IPS-NIHi11 (cell line): ENCODE results near the gene PCP2.
A peak's percentile ranks its signal among the peaks of the same experiment; 100 is the strongest.

Source experiments
- DNase-seq: peaks from one replicate; pipeline ENCODE4 v3.0.0; 2012; ENCODE audit warnings: mixed read lengths, low spot score

The PCP2 gene

GRCh38 chr19:7661744-7662538 lies 28.4 kb upstream of the PCP2 start:
- DNase-seq = no peak

DNA sequence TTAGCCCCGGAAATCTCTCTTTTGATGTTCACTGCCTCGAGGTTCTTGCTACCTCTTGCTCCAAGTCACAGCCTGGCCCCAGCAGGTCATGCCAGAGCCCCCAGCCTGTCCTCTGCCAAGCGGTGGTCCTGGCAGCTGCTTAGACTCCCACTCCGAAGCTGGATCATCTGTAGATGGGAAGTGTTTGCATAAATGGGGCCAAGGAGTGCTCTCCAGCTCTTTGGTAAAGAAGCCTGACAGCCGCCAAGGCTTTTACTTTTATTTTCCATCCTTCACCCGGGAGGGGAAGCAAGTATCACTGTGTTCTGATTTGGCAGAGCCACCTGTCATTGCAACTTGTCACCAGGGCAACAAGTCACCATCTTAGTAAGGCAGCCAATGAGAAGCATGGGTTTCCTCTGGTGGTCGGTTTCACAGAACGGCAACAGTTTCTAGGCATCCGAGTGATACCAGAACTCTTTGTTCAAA lies 24.7 kb upstream of the PCP2 start:
- peak; percentile 64 for DNase-seq

GRCh38 chr19:7657131-7657751 lies 23.7 kb upstream of the PCP2 start:
- DNase-seq = no peak

- no peak for DNase-seq
Observed at GRCh38 chr19:7655581-7655980, 22.1 kb upstream of the PCP2 start.

DNA sequence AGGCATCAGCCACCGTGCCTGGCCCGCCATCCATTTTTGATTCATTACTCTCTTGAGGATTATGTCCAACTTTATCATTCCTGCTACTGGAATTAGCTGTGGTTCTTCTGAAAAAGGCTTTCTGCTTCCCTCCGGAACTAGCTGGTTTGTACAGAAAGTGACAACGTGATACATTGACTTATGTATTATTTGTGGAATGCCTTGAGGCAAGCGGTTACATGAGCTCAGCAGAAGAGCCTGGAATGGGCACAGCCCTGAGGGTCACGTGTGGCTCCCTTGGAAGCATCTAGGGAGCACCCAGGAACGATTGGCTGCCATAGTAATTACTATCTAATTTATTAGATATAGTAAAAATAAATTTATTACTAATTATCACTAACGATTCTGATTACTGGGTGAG lies 20.9 kb upstream of the PCP2 start:
- DNase-seq = no peak

DNA sequence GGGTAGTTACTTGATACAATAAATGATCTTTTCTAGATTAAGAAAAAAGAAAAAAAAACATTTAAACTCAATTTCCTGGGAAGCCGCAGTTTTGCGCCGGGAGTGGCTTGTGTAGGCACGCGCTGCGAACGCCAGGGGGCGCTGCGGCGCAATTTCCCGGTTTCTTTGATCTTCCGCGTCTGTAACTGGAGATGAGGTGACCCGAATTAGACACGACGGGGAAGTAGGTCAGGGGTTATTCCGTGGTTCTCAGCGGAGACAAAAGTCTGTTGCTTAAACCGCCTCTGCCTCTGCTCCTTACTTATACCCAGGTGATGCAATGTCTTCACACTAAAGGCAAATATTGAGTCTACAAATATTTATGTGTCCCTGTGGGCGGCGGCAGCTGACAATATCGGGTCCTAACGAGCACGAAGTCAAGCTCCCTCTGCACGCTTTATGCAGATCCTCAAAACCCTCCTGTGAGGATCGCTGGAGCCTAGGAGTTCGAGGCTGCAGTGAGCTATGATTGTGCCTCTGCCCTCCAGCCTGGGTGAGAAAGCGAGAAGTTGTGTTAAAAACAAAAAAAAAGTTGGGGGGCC lies 18.6 kb upstream of the PCP2 start:
- peak; percentile 91 for DNase-seq

GRCh38 chr19:7650148-7650547 lies 16.6 kb upstream of the PCP2 start:
- no peak for DNase-seq

GRCh38 chr19:7648265-7649014 lies 14.9 kb upstream of the PCP2 start:
- DNase-seq = no peak

GRCh38 chr19:7647156-7647555 lies 13.6 kb upstream of the PCP2 start:
- no peak for DNase-seq

- DNase-seq = no peak
Observed at GRCh38 chr19:7646426-7646700, 12.8 kb upstream of the PCP2 start.

- DNase-seq = no peak
Observed at GRCh38 chr19:7645656-7646425, 12.3 kb upstream of the PCP2 start.

DNA sequence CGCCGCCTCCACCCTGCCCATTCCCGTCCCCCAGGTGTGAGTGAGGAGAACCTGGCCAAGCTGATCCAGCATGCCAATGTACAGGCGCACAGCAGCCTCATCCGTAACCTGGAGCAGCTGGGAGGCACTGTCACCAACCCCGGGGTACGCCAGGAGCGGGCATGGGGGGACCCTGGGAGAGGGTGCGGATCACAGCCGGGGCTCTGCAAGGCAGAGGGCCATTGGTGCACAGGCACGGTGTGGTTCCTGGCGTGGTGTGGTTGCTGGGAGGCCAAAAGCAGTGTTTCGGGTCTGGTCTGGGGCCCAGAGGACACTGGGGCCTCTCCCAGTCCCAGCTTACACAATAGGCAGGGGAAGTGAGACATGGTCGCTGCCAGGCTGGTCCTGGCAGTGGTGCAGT lies 11.6 kb upstream of the PCP2 start:
- no peak for DNase-seq

GRCh38 chr19:7644550-7644877 lies 11.0 kb upstream of the PCP2 start:
- no peak for DNase-seq

GRCh38 chr19:7643629-7644549 lies 10.4 kb upstream of the PCP2 start:
- peak; percentile 64 for DNase-seq

DNA sequence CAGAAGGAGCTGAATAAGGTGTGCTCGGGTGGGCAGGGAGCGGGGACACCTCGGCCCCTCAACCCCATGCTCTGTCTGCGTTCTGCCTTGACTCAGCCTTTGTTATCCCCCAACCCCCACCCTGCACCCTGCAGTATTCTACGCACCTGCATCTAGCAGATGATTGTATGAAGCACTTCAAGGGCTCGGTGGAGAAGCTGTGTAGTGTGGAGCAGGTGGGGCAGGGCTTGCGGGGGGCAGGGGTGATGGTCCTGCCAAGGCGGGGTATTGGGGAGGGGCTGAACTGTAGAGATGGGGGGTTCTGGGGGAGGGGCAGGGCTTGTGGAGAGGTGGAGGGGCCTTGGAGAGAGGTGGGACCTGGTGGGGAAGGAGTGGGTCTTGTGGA lies 9.5 kb upstream of the PCP2 start:
- no peak for DNase-seq

DNA sequence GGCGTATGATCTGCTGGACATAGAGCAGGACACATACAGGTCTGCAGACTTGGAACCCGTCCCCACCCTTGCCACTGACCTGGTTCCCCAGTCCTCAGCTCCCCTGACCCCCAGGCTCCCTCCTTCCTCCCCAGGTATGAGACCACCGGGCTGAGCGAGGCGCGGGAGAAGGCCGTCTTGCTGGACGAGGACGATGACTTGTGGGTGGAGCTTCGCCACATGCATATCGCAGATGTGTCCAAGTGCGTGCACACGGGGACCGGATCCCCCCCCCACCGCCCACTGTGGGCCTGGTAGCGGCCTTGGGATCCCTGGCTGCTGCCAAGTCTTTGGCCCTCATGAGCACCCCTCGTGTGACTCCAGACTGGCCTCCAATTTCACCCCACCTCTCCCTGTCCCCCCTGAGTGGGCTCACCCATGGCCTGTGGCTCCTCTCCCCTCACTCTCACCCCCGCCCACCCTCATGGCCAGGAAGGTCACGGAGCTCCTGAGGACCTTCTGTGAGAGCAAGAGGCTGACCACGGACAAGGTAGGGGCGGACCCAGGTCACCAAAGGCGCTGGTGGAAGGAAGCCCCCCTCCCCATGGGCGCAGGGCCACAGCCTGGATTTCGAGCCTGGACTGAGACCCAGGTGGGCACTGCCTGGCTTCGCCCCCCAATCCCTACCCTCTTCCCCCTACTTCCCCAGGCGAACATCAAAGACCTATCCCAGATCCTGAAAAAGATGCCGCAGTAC lies 8.9 kb upstream of the PCP2 start:
- no peak for DNase-seq

GRCh38 chr19:7641290-7642276 lies 8.1 kb upstream of the PCP2 start:
- DNase-seq = no peak

DNA sequence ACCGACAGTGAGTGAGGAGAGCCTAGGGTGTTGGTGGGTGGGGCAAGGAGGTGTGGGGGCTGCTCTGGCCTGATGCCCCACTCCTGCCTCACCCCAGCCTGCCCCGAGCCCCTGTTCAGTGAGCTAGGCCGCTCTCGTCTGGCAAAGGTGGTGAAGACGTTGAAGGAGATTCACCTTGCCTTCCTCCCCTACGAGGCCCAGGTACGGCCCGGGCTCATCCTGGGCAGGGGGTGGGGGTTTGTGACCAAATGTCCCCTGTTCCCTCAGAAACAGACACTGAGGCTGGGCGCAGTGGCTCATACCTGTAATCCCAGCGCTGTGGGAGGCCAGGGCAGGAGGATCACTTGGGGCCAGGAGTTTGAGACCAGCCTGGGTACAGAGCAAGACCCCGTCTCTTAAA lies 7.3 kb upstream of the PCP2 start:
- no peak for DNase-seq

- no peak for DNase-seq
Observed at GRCh38 chr19:7639863-7640348, 6.4 kb upstream of the PCP2 start.
